Testis (tissue), 2 donors: ENCODE measurements around the gene VMP1.
"Not testable (repeated sequence)": the region's sequence is repeated elsewhere in the genome, so short reads cannot be mapped to it uniquely, and the experiment has no call there.

Source experiments
- CTCF ChIP-seq, 3 experiments: fragments of 450-650 bp in 2 of 3; fragments of 200-600 bp in 1 of 3; sonication (generic) in 1 of 3; IDR thresholded peaks; one replicate each; pipeline ENCODE4 v1.5.1; 2016 to 2019; ENCODE audit warnings: antibody characterized with exemption in 3 of 3, mild to moderate bottlenecking in 2 of 3, moderate library complexity in 1 of 3
- POLR2A ChIP-seq: fragments of 450-650 bp; IDR thresholded peaks from one replicate; pipeline ENCODE4 v1.6.1; 2017; ENCODE audit warnings: antibody characterized with exemption, mild to moderate bottlenecking, moderate library complexity

- TF ChIP-seq CTCF (IDR thresholded peaks at IDR 0.05); POLR2A: not testable (repeated sequence)
Measured at GRCh38 chr17:59841091-59841881, 133.8 kb downstream of the VMP1 start.
